Stimulated activated CD8-positive, alpha-beta memory T cell treated with anti-CD3 and anti-CD28 coated beads, Interleukin-7, amount 100 ng/mL, for 1 hour (primary cell): ENCODE data around the gene ASTN2.
"Not testable (repeated sequence)": the region's sequence is repeated elsewhere in the genome, so short reads cannot be mapped to it uniquely, and the experiment has no call there.

Experiments
- DNase-seq, 2 donors: peaks; one replicate each; pipeline ENCODE4 v3.0.0-alpha.2; 2020; ENCODE audit warnings: low read depth in 2 of 2

The ASTN2 gene

DNA sequence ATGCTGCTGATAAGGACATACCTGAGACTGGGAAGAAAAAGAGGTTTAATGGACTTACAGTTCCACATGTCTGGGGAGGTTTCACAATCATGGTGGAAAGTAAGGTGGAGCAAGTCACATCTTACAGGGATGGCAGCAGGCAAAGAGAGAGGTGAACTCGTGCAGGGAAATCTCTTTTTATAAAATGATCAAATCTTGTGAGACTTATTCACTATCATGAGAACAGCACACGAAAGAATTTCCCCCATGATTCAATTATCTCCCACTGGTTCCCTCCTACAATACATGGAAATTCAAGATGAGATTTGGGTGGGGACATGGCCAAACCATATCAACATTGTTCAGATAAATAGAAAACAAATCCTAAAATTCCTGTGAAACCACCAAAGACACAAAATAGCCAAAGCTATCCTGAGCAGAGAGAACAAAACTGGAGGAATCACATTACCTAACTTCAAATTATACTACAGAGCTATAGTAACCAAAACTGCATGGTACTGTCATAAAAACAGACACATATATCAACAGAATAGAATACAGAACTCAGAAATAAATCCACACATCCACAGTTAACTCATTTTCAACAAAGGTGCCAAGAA is 958.3 kb downstream of the ASTN2 start:
- DNase-seq = no peak

DNA sequence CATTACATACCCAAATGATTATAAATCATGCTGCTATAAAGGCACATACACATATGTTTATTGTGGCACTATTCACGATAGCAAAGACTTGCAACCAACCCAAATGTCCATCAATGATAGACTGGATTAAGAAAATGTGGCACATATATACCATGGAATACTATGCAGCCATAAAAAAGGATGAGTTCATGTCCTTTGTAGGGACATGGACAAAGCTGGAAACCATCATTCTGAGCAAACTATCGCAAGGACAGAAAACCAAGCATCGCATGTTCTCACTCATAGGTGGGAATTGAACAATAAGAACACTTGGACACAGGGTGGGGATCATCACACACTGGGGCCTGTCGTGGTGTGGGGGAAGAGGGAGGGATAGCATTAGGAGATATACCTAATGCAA is 960.3 kb downstream of the ASTN2 start:
- not testable (repeated sequence) for DNase-seq

DNA sequence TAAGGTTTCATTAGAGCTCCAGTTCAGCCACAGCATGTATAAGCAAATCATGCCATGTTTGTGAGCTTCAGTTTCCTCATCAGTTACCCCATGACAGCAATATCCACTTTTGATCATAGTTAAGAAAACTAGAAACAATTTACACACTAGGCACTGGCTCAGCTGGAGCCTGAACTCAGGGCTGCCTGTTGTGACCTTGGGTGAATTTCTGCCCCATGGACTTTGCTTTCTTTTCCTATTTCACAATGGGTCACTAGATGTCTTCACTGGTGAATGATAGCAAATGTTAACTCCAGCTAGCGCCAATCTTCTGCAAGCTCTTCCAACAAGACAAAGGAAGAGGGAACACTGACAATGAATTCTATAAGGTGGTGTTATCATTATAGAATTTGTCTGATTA is 961.1 kb downstream of the ASTN2 start:
- no peak for DNase-seq

DNA sequence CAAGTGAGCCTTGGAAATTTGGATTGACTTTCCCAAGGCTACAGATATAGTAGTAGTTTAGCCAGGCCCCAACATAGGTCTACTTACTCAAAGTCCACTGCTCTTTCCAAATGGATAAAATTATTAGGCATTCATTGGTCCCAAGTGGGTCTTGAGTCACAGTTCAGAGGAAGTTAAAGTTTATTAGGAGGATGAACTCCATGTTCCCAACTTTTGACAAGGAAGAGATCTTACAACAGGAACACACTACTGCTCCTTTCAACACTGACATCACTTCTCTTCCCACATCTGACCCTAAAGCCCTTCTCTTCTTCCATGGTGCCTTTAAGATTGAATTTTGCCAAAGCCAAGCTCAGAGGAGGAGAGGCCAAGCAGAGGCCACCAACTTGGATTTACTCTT is 962.2 kb downstream of the ASTN2 start:
- no peak for DNase-seq

DNA sequence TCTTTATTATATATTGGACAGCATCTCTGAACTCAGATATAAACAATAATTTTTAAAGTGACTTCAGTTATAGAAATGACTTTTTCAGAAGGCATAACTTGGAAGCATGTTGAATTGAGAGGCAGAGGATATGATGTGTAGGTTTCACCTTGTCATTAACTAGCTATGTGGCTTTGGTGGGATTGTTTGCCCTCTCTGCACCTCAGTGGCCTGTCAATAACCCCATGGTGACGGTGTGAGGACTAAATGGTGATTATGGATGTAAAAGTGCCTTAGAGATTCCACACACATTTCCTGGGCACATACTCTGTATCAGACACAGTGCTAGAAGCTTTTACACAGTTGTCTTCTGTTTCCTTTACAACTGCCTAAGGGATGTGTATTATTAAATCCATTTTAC is 962.6 kb downstream of the ASTN2 start:
- DNase-seq = no peak

DNA sequence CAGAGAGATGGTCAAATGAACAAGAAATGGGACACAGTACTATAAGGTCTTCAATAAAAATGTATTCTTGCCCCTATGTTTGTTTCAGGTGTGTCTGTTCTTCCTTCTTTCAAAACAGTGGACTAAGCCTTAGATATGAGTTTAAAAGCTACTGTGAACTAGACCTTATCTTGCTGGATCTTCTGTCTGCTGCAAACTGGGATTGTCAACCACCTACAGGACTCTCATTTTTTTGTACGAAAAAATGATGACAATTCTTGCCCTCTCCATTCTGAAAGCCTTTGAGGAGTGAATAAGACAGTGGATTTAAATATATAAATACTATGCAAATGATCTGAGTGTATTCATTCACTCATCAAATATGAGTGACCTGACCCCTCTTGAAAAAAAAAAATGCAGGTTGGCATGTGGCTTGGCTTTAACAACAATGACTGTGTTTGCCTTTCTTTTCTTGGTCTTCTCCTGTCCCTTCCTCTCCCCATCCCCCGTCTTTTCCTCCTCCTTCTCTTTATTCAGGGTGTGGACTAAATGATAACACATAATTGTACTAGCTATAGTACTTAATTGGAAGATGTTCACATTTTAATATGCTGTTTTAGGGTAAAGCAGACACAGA is 963.2 kb downstream of the ASTN2 start:
- no peak for DNase-seq

DNA sequence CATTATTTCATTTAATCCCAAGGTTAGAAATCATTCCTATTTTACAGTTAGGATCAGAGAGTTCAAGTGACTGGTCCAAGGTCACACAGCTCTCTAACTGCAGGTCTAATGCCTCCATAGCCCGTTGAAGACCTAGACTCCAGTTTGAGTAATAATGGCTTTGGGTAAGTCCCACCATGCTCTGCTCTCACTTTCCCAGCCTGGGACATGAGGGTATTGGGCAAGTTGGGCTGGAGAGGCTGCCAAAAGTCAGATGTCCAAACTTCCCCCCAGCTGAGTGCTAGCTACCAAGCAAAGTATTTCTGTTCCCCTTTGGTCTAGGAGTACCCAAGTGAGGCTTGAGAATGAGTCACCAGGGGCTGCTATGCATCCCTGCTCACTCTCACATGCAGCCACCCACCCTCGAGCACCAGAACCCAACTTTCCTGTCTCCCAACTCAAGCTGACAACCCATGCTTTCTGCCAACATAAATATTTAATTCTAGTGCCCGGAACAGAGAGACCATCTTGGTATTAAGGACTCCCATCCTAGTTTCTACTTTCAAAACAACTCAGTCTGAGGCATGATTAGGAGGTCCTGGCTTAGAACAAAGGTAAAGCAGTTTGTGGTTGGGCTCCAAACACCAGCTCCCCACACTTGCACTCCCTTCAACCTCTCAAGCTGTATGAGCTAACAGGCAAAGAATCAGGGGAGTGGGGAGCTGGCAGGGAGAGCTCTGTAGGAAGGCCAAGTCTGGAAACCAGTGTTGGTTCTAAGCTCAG is 964.3 kb downstream of the ASTN2 start:
- DNase-seq = no peak

DNA sequence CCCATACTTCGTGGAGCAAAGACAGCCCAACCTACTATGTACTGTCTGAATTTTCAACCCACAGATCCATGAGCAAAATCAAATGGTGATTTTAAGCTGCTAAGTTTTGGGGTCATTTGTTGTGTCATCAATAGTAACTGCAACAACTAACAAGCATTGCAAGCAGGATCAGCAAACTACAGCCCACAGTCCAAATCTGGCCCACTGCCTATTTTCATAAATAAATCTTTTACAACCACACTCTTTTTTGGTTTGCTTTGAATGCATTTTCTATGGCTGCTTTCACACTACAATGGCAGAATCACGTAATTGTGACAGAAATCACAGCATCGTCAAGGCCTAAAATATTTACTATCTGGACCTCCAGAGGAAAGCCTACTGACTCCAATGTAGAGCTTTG is 964.9 kb downstream of the ASTN2 start:
- no peak for DNase-seq

DNA sequence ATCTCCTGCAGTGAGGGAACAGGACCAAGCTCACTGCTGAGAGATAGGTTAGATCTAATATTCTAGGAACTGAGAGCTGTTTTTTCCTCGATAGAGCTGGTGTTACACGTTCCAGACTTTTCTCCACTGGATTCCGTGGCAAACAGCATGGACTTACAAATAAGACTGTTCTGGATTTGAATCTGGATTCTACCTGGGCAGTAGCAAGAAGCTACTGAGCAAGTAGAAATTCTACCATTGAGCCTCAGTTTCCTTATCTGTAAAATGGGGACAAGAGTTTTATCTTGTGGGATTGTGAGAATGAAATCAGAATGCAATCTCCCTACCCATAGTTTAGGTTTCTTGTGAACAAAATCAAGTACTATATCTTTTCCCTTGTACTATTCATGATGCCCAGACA is 966.4 kb downstream of the ASTN2 start:
- no peak for DNase-seq

DNA sequence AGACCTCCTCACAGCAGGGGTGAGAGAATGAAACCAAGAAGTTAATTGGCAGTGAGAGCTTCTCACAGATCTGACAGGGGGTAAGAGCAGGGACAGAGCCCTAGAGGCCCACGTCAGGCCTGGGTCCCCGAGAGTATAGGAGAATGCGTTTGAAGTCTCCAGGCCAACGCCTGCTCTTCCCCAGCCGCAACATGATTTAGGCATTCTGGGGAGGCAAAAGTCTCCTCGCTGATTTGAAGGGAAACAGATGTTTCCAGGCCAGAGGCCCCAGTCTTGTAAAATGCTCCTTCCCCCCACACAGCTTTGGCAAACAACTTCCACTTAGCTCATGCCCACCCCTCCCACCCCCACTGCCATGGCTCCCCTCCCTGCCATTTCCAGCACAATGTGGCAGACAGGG is 966.9 kb downstream of the ASTN2 start:
- no peak for DNase-seq

DNA sequence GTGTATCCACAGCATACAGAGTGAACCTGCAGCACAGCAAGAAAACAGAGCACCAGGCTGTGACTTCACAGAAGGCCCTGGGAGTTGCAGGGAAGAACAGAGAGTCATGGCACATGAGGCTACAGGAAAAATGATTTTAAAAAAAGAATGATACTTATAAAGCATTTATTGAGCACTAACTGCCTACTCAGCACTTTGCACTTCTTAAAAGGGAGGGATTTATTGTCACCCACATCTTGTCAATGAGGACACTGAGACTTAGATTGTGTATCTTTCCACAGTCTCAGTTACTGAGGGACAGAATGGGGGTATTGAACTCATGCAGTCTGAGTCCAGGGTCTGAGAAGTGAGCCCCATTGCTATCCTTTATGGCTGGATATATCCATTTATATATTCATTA is 972.3 kb downstream of the ASTN2 start:
- no peak for DNase-seq

DNA sequence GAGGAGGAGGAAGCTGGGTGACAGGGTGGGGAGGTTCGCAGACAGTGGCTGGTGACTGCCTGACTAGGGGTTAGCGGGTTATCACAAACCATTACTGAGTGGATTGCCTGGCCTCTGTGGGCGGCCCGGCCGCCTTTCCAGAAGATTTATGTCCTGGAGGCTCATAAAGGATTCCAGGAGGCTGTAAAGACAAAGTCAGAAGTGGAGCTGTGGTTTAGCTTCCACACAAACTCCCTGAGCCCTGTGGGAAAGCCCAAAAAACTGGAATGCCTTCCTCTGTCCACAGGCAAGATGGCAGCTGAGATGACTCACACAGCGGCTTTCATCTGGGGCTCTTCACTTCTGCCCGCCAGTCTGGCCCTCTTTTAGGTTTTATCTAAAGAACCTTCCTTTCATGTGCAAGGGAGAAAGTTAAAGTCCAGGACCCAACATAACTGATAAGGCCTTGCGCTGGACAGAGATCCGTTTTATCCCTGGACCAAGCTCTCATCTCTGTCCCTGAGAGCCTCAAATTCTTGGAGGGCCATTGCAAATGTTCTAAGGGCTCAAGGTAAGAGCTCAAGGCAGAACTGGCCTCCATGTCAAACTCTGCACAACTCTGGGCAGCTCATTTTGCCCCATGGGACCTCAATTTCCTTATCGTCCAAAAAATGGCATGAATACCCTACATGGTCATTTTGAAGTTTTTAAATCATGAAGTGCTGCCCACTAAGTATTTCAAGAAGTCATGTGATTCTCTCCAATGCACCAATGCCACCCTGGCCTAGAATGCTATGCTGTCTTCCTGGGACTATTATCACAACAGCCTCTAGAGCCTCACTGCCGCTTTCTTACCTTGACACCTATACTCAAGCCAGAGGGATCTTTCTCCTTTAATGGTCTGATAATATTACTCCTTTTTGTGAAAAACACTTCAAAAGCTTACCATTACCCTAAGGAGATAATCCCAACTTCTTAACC is 977.2 kb downstream of the ASTN2 start:
- DNase-seq = no peak

DNA sequence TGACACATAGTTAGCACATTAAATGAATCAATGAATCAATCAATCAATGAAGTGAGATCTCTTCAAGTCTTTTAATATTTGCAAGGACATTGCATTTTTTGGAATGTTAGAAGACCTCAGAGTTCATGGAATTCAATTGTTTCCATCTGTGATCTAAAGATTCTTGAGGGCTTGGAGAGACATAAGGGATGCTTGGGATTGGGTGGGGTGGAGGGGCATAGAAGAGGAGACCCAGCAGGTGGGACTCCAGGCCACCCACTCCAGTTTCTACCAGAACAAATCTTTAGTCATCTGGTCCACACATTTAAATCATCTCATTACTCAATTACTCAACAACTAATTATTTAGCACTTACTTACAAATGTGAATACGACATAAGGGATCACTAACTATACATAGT is 978.7 kb downstream of the ASTN2 start:
- no peak for DNase-seq

DNA sequence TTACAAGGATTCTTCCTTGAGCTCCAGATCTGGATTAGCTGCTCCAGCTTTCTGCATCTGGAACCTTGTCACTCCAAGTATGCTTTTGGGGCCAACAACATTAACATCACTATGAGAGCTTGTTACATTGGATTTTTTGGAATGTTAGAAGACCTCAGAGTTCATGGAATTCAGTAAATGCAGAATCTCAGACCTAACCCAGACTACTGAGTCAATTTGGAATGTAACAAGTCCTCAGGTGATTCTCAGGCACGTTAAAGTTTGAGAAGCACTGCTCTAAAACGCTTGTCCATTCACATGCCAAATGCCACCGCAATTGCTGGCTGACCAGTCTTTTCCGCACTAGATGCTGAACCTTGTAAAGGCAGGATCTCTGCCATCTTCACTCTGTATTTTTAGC is 979.2 kb downstream of the ASTN2 start:
- DNase-seq = no peak

DNA sequence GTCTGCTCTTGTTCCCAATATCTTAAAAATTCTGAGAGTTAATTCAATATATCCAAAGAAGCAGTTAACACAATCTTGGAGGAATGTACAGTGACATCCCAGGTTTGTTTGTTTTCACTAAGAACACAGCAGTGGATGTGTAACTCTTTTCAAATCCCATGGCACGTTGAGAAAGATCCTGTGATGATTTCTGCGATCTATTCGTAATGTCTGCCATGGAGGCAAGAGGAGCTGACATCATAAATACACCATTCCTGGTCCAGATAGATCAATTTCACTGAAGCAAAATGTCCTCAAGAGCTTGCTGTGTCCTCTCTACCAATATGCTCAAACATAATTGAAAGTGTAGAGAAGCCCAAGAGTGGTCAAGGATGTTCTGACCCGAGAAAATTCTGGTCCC is 980.5 kb downstream of the ASTN2 start:
- no peak for DNase-seq

DNA sequence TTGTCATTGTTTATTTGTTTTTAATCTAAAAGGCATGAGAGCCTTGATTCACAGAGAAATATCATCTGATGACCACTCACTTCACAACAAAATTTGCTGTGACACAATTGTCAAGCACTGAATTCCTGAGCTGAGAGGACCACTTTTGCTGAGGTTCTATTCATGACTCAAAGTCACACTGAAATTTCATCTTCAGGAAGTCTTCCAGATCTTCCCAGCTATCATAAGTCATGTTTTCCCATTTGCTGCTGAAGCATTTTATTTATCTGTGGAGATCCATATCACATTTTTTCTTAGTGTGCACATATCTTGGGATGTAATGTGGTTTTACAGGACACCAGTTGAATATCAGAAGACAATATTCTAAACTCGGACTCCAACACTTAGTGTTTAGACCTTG is 982.8 kb downstream of the ASTN2 start:
- no peak for DNase-seq

DNA sequence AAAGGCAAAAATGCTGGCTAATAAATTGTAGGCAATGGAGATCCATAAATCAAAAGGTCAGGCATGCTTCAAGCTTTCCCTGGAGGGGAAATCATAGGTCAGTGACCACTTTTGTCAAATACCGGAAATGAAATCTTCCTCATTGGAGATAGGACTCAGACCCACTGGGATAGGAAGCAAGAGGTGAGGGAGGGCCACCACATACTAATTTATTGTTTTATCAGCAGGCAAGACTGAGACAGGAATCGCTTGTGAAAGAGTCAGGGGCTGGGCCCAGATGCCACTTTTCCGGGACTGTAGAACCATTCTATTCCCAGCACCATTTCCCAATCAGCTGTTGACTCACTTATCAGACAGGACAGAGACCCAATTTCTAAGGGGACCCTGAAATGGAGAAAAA is 984.0 kb downstream of the ASTN2 start:
- DNase-seq = no peak

DNA sequence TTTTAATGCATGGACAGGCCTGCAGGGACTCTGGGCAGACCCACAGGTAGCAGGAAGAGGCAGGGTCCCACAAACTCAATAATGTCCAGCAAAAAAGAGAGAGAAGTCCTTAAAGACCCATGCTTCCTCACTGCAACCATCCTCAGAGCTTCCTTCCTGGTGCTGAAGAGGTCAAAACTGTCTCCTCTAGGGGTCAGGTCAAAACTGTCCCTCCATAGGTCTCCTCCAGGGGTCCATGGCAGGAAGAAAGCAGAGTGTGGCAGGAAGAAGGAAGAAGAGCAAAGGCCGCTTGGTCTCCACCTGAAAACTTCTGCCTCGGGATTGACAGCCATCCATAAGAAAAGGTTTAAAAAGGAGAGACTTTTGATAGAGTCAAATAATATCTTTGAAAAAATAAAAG is 989.6 kb downstream of the ASTN2 start:
- no peak for DNase-seq

DNA sequence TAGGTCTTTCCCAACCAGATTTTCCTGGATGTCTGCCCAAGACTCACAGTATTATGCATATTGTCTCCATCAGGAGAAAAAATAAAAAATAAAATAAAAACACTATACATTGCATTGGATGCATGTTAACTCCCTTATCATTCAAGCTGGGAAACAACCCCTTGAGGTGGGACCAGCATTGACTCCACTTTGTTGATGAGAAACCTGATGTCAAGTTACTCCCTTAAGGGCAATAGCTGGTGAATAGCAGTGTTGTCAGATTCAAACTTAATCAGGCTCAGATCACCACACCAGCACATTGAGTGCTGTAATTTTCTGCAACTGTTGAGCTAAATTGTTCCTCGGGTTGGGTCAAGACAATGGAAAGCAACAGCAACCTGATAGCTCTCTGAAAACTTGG is 991.7 kb downstream of the ASTN2 start:
- no peak for DNase-seq

DNA sequence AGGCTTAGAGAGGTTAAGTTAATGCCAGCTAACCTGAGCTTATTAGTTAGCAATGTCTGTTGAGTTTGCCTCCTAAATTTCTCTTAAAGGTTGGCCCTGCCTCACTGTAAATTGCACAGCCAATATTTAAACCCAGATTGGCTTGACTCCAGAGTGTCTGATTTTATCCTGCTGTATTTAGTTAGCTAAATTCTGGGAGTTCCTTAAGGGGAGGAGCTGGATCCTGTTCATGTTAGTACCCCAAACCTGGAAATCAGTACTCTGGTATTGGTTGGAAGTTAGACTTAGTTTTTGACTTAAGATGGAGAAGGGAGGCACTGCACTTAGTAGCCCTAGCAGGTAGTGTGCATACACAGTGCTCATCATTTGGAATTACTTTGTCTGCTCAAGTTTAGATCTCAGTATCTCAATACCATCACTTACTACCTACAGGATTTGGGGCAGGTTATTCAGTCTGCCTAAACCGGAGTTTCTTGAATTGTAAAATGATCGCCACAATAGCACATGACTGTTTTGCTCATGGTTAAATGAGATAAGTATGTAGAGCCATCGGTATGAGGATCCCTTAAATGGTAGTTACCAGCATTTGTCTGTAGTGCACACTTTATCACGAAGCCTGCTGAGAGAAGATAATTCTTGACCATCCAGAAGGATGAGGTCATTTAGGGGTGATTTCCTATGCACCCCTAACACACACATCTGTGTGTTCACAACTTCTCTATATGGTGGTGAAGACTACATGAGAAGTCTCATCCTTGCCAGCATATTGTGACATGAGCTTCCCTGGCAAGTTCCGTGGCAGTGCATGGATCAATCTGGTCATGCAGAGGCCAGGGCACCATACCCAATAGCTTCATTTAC is 992.5 kb downstream of the ASTN2 start:
- no peak for DNase-seq

DNA sequence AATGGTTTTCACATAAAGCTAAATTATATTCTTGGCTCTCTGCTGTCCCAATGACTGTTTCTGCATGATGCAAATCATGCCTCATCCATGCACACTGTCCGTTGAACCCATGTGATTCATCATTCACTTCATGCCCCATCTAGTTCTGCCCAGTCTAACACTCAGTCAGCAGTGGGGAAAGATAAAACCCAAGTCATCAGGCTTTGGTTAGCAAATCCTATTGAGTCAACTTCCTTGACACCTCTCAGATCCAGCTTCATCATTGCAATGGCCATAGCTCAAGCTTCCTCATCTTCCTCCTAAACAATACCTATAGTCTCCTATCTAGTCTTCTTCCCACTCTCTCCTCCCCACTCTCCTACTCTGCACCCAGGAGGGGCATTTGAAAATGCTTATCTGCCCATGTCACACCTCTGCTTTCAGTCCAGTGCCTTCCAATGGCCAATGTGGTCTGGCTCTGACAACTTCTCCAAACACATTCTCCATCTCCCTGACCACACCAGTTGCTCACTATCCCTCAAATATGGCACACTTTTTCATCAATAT is 993.8 kb downstream of the ASTN2 start:
- DNase-seq = no peak
